A549 treated with AZD2906 at 1 μM for 4 hours (cell line): ENCODE measurements around the gene CCDC34. TPM values are rescaled to one million over a fixed set of nuclear protein-coding genes. Genes with fewer than 3 reads are reported as not detected.

Experiments used
- total RNA-seq: library from RNA; stranded (reverse); fragments of 200-300 nt; extraction: Qiagen RNA extraction; gene quantifications from 5 replicates; pipeline ENCODE4 v1.2.3, GENCODE V29; 2022

The CCDC34 gene, protein sequence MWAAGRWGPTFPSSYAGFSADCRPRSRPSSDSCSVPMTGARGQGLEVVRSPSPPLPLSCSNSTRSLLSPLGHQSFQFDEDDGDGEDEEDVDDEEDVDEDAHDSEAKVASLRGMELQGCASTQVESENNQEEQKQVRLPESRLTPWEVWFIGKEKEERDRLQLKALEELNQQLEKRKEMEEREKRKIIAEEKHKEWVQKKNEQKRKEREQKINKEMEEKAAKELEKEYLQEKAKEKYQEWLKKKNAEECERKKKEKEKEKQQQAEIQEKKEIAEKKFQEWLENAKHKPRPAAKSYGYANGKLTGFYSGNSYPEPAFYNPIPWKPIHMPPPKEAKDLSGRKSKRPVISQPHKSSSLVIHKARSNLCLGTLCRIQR
- 22.7 to 29.0 TPM (median 24.2 TPM) in 5 replicates for total RNA-seq

DNA sequence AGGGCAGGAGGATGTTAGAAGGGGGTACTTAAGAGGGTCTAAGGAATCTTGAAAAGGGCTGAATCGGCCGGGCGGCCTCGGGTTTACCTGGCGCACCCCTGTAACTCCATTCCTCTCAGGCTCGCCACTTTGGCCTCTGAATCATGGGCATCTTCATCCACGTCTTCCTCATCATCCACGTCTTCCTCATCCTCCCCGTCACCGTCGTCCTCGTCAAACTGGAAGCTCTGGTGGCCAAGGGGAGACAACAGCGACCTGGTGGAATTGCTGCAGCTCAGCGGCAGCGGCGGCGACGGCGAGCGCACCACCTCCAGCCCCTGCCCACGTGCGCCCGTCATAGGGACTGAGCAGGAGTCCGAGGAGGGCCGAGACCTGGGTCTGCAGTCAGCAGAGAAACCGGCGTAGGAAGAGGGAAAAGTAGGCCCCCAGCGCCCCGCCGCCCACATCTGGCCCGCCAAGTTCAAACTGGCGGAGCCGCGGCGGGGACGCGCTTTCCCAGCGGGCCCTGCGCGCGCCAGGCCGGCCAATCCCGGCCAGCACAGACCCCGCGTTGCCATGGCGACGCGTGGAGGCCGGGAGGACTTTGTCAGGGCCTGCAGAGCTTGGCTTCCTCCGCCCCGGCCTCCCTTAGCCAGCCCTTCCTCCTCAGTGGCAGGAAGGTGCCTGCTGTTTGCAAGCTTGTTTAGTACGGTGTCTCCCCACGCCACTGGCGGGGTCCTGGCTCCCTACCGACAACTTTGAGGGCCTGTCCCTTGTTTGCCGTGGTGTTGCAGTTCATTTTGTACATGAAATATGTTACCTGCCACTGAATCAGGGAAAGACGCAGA lies at the start of gene CCDC34:
TSS of gene CCDC34 (minus strand) at position 467 of the 827 bp plus-strand sequence. CDS start at position 446, 21 bp downstream.

Other genes starting within 250 kb of the CCDC34 start
- 31.7 to 40.0 TPM (median 37.5 TPM) in 5 replicates for gene LGR4, start 109.6 kb upstream of the CCDC34 start, total RNA-seq
- gene LIN7C, start 143.6 kb upstream of the CCDC34 start, total RNA-seq = 5.7 to 8.3 TPM (median 6.3 TPM) in 5 replicates